Chondrocyte (in vitro differentiated cells): Measurements from ENCODE around the gene CHN1. TPM values are rescaled to one million over a fixed set of nuclear protein-coding genes. Genes with fewer than 3 reads are reported as not detected.

Source experiments
- DNase-seq: peaks from one replicate; pipeline ENCODE4 v3.0.0; 2021; ENCODE audit warnings: mixed read lengths, low spot score
- H3K27ac Mint-ChIP-seq: one replicate; pipeline ENCODE4 v1.8.0; 2021; ENCODE audit warnings: mild to moderate bottlenecking, moderate library complexity, mixed read lengths; ENCODE audit not compliant: unreplicated experiment
- H3K27me3 Mint-ChIP-seq: 2 replicates; pipeline ENCODE4 v1.8.0; 2021; ENCODE audit warnings: low read depth, mixed read lengths
- H3K36me3 Mint-ChIP-seq: 2 replicates; pipeline ENCODE4 v1.8.0; 2021; ENCODE audit warnings: low read depth, mixed read lengths
- H3K4me1 Mint-ChIP-seq: 2 replicates; pipeline ENCODE4 v1.8.0; 2021; ENCODE audit warnings: low read depth, mild to moderate bottlenecking, mixed read lengths
- H3K4me3 Mint-ChIP-seq: one replicate; pipeline ENCODE4 v1.8.0; 2021; ENCODE audit warnings: mild to moderate bottlenecking, moderate library complexity, mixed read lengths; ENCODE audit not compliant: unreplicated experiment
- H3K9me3 Mint-ChIP-seq: 2 replicates; pipeline ENCODE4 v1.8.0; 2021; ENCODE audit warnings: low read depth, mixed read lengths
- CTCF ChIP-seq: fragments of 200-600 bp; sonication (generic); IDR thresholded peaks from 2 replicates; pipeline ENCODE4 v1.5.0; 2021; ENCODE audit warnings: antibody characterized with exemption, mild to moderate bottlenecking, moderate library complexity
- total RNA-seq: library from RNA; stranded (reverse); gene quantifications from 3 replicates; pipeline ENCODE4 v1.2.1, GENCODE V29; 2021

Gene CHN1
- total RNA-seq, 1 donor from 2014 or later: 23.1 TPM

- Mint-ChIP-seq H3K36me3 (no peaks in the 10 kb centered on the region), H3K9me3 (no peaks in the 10 kb centered on the region), H3K4me3 (peak overlapping the region; percentile 40), H3K4me1 (peaks cover 64% of the 10 kb centered on the region), H3K27me3 (no peaks in the 10 kb centered on the region), H3K27ac (peak overlapping the region; percentile 92)
- no peak for TF ChIP-seq CTCF
- DNase-seq: no peak
Measured at GRCh38 chr2:174762464-174762863, 242.7 kb downstream of the CHN1 start.

- Mint-ChIP-seq H3K4me1 (peaks cover 59% of the 10 kb centered on the region), H3K27me3 (no peaks in the 10 kb centered on the region), H3K27ac (peak overlapping the region; percentile 92), H3K4me3 (no peak overlapping the region), H3K36me3 (no peaks in the 10 kb centered on the region), H3K9me3 (no peaks in the 10 kb centered on the region)
- no peak for DNase-seq
- TF ChIP-seq CTCF: no peak
Measured at GRCh38 chr2:174761837-174762236, 243.3 kb downstream of the CHN1 start.

GRCh38 chr2:174760845-174761473, 244.2 kb downstream of the CHN1 start:
- no peak for TF ChIP-seq CTCF
- no peak overlapping the region for H3K4me3 Mint-ChIP-seq
- H3K4me1 Mint-ChIP-seq: peaks cover 51% of the 10 kb centered on the region
- DNase-seq: no peak
- H3K27me3 Mint-ChIP-seq: no peaks in the 10 kb centered on the region
- H3K36me3 Mint-ChIP-seq: no peaks in the 10 kb centered on the region
- no peak overlapping the region for H3K27ac Mint-ChIP-seq
- H3K9me3 Mint-ChIP-seq: no peaks in the 10 kb centered on the region

- no peak overlapping the region for H3K4me3 Mint-ChIP-seq
- H3K36me3 Mint-ChIP-seq: no peaks in the 10 kb centered on the region
- no peak for DNase-seq
- H3K27me3 Mint-ChIP-seq: no peaks in the 10 kb centered on the region
- no peak overlapping the region for H3K27ac Mint-ChIP-seq
- H3K4me1 Mint-ChIP-seq: peaks cover 37% of the 10 kb centered on the region
- no peak for TF ChIP-seq CTCF
- H3K9me3 Mint-ChIP-seq: no peaks in the 10 kb centered on the region
Measured at GRCh38 chr2:174759381-174760065, 245.7 kb downstream of the CHN1 start.

- no peaks in the 10 kb centered on the region for H3K36me3 Mint-ChIP-seq
- DNase-seq: no peak
- H3K9me3 Mint-ChIP-seq: no peaks in the 10 kb centered on the region
- no peak overlapping the region for H3K4me3 Mint-ChIP-seq
- H3K4me1 Mint-ChIP-seq: peaks cover 21% of the 10 kb centered on the region
- no peaks in the 10 kb centered on the region for H3K27me3 Mint-ChIP-seq
- no peak for TF ChIP-seq CTCF
- no peak overlapping the region for H3K27ac Mint-ChIP-seq
Measured at GRCh38 chr2:174756743-174757142, 248.4 kb downstream of the CHN1 start.
